GM23338 (cell line): Measurements from ENCODE around the gene STARD13. TPM values are rescaled to one million over a fixed set of nuclear protein-coding genes. Genes with fewer than 3 reads are reported as not detected.

Experiments
- ATAC-seq: fragments of 200-7000 bp; cut with Tn5 transposase; 3 replicates; pipeline ENCODE4 v1.9.1; 2020
- DNase-seq: peaks from one replicate; pipeline ENCODE4 v3.0.0-alpha.2; 2015; ENCODE audit warnings: low spot score
- H2AFZ ChIP-seq: fragments of 200-600 bp; sonication (generic); 2 replicates; pipeline ENCODE4 v1.8.0; 2016; ENCODE audit warnings: antibody characterized with exemption, mild to moderate bottlenecking, moderate library complexity
- H3F3A ChIP-seq: fragments of 200-600 bp; sonication (generic); replicated peaks from 2 replicates; pipeline ENCODE4 v1.8.0; 2017; ENCODE audit warnings: antibody characterized with exemption, mixed run types, low read depth
- H3K27ac ChIP-seq: fragments of 200-600 bp; sonication (generic); 2 replicates; pipeline ENCODE4 v1.6.1; 2016; ENCODE audit warnings: low read depth
- H3K27me3 ChIP-seq: fragments of 200-600 bp; sonication (generic); 2 replicates; pipeline ENCODE4 v1.8.0; 2016; ENCODE audit warnings: mild to moderate bottlenecking, mixed run types, moderate library complexity; ENCODE audit not compliant: insufficient read depth
- H3K36me3 ChIP-seq: fragments of 200-600 bp; sonication (generic); 2 replicates; pipeline ENCODE4 v1.8.0; 2016; ENCODE audit warnings: mild to moderate bottlenecking; ENCODE audit not compliant: insufficient read depth
- H3K4me1 ChIP-seq: fragments of 200-600 bp; sonication (generic); 2 replicates; pipeline ENCODE4 v1.8.0; 2016; ENCODE audit warnings: mild to moderate bottlenecking, moderate library complexity; ENCODE audit not compliant: insufficient read depth
- H3K4me2 ChIP-seq: fragments of 200-600 bp; sonication (generic); 2 replicates; pipeline ENCODE4 v1.7.1; 2017; ENCODE audit warnings: mixed run types
- H3K4me3 ChIP-seq: fragments of 200-600 bp; sonication (generic); 2 replicates; pipeline ENCODE4 v1.6.1; 2016; ENCODE audit warnings: mixed run types
- H3K79me2 ChIP-seq: fragments of 200-600 bp; sonication (generic); replicated peaks from 2 replicates; pipeline ENCODE4 v1.8.0; 2017; ENCODE audit warnings: mild to moderate bottlenecking; ENCODE audit not compliant: insufficient read depth
- H3K9me2 ChIP-seq: fragments of 200-600 bp; sonication (generic); 2 replicates; pipeline ENCODE4 v1.8.0; 2017; ENCODE audit not compliant: insufficient read depth
- H4K20me1 ChIP-seq: fragments of 200-600 bp; sonication (generic); replicated peaks from 2 replicates; pipeline ENCODE4 v1.8.0; 2017; ENCODE audit warnings: mild to moderate bottlenecking; ENCODE audit not compliant: insufficient read depth
- H3K27ac Mint-ChIP-seq: 2 replicates; pipeline ENCODE4 v1.8.0; 2020; ENCODE audit warnings: inconsistent platforms, mild to moderate bottlenecking, moderate library complexity, mixed read lengths
- H3K27me3 Mint-ChIP-seq: 3 replicates; pipeline ENCODE4 v1.8.0; 2022; ENCODE audit warnings: low read depth, mild to moderate bottlenecking, moderate library complexity, mixed read lengths, inconsistent platforms; ENCODE audit not compliant: insufficient read depth, poor library complexity
- H3K36me3 Mint-ChIP-seq: 3 replicates; pipeline ENCODE4 v1.8.0; 2021; ENCODE audit warnings: low read depth, mild to moderate bottlenecking, inconsistent platforms, moderate library complexity, mixed read lengths
- H3K4me1 Mint-ChIP-seq: 3 replicates; pipeline ENCODE4 v1.8.0; 2020; ENCODE audit warnings: mild to moderate bottlenecking, inconsistent platforms, mixed read lengths
- H3K4me3 Mint-ChIP-seq: 3 replicates; pipeline ENCODE4 v1.8.0; 2021; ENCODE audit warnings: moderate library complexity, mild to moderate bottlenecking, inconsistent platforms, mixed read lengths
- H3K9me3 Mint-ChIP-seq: 3 replicates; pipeline ENCODE4 v1.8.0; 2020; ENCODE audit warnings: moderate library complexity, mild to moderate bottlenecking, inconsistent platforms, mixed read lengths
- CREB1 ChIP-seq: fragments of 250-450 bp; sonication (Bioruptor Pico); IDR thresholded peaks from 2 replicates; pipeline ENCODE4 v1.5.0; 2020; ENCODE audit warnings: low read depth, mild to moderate bottlenecking, moderate library complexity
- CTCF ChIP-seq, 2 experiments: fragments of 200-600 bp in 1 of 2; sonication (generic) in 1 of 2; conservative IDR thresholded peaks; 2 replicates each; pipeline versions ENCODE4 v1.5.1 to v1.6.1; 2016 to 2017; ENCODE audit warnings: antibody characterized with exemption in 2 of 2, low read depth in 2 of 2, mild to moderate bottlenecking in 2 of 2, moderate library complexity in 1 of 2
- ETS1 ChIP-seq: IDR thresholded peaks from 2 replicates; pipeline ENCODE4 v1.6.1; 2016; ENCODE audit warnings: antibody characterized with exemption
- EZH2 ChIP-seq: fragments of 200-600 bp; sonication (generic); IDR thresholded peaks from one replicate; pipeline ENCODE4 v1.8.0; 2017; ENCODE audit warnings: antibody characterized with exemption, mild to moderate bottlenecking, low read depth; ENCODE audit not compliant: unreplicated experiment
- EZH2phosphoT487 ChIP-seq: fragments of 200-600 bp; sonication (generic); IDR thresholded peaks from one replicate; pipeline ENCODE4 v1.8.1; 2018; ENCODE audit warnings: antibody characterized with exemption; ENCODE audit not compliant: unreplicated experiment
- JUNB ChIP-seq: IDR thresholded peaks from one replicate; pipeline ENCODE4 v1.6.1; 2016; ENCODE audit warnings: antibody characterized with exemption; ENCODE audit not compliant: unreplicated experiment
- NANOG ChIP-seq: IDR thresholded peaks from 2 replicates; pipeline ENCODE4 v1.6.1; 2016; ENCODE audit warnings: antibody characterized with exemption, borderline replicate concordance
- POLR2AphosphoS5 ChIP-seq: IDR thresholded peaks from 2 replicates; pipeline ENCODE4 v1.6.1; 2016; ENCODE audit warnings: antibody characterized with exemption, low read depth
- REST ChIP-seq: IDR thresholded peaks from one replicate; pipeline ENCODE4 v1.6.1; 2018; ENCODE audit warnings: antibody characterized with exemption; ENCODE audit not compliant: unreplicated experiment
- STAT1 ChIP-seq: IDR thresholded peaks from one replicate; pipeline ENCODE4 v1.6.1; 2016; ENCODE audit warnings: antibody characterized with exemption; ENCODE audit not compliant: unreplicated experiment
- ZNF114 ChIP-seq: fragments of 250-450 bp; sonication (Bioruptor Pico); IDR thresholded peaks from 2 replicates; pipeline ENCODE4 v1.5.0; 2020; ENCODE audit warnings: mild to moderate bottlenecking, moderate library complexity
- ZNF331 ChIP-seq: fragments of 250-450 bp; sonication (Bioruptor Pico); IDR thresholded peaks from 2 replicates; pipeline ENCODE4 v1.5.0; 2020; ENCODE audit warnings: low read depth, mild to moderate bottlenecking, moderate library complexity
- ZNF462 ChIP-seq: fragments of 250-450 bp; sonication (Bioruptor Pico); IDR thresholded peaks from 2 replicates; pipeline ENCODE4 v1.5.0; 2020; ENCODE audit warnings: mild to moderate bottlenecking, moderate library complexity
- polyA plus RNA-seq: library from polyadenylated mRNA; unstranded; fragments of >200 nt; fragmentation: Nextera tagmentation; extraction: Ambion mirVana; gene quantifications from 2 replicates; pipeline ENCODE4 v1.2.1, GENCODE V29; 2016
- total RNA-seq: library from RNA; depleted of rRNA; stranded (reverse); fragments of >200 nt; shearing (Covaris generic); gene quantifications from 2 replicates; pipeline ENCODE4 v1.2.3, GENCODE V29; 2014

STARD13 gene
- total and polyA plus RNA-seq, 2 experiments from 2014 or later = 3.2 to 5.2 TPM

GRCh38 chr13:33081666-33082065, 203.9 kb downstream of the STARD13 start:
- no peaks in the 10 kb centered on the region for H3K36me3 ChIP-seq
- no peaks in the 10 kb centered on the region for H3K4me1 ChIP-seq
- H3K27me3 ChIP-seq = no peaks in the 10 kb centered on the region
- no peak overlapping the region; the same call in 1 of the 2 replicates for H2AFZ ChIP-seq
- H3K4me3 ChIP-seq = no peak overlapping the region
- H3K4me3 Mint-ChIP-seq = no peak overlapping the region
- peaks cover 5% of the 10 kb centered on the region for H3K27me3 Mint-ChIP-seq
- no peak overlapping the region for H3K27ac Mint-ChIP-seq
- DNase-seq (no peak), ATAC-seq (no peak)
- no peaks in the 10 kb centered on the region for H3K79me2 ChIP-seq
- TF ChIP-seq REST (no peak), NANOG (no peak), JUNB (no peak), ETS1 (no peak), POLR2AphosphoS5 (no peak), ZNF462 (CRISPR knock-in tag) (no peak), CTCF (conservative IDR thresholded peaks at IDR 0.05; ENCODE audit: low read depth in 2 of 2) (no peak), STAT1 (no peak), CREB1 (CRISPR knock-in tag) (no peak), EZH2 (no peak), ZNF331 (CRISPR knock-in tag) (no peak), ZNF114 (CRISPR knock-in tag) (no peak), EZH2phosphoT487 (no peak)
- H3K9me3 Mint-ChIP-seq = no peaks in the 10 kb centered on the region
- H3K36me3 Mint-ChIP-seq = no peaks in the 10 kb centered on the region
- H3K4me2 ChIP-seq = no peak overlapping the region
- no peaks in the 10 kb centered on the region for H3F3A ChIP-seq
- H4K20me1 ChIP-seq = no peaks in the 10 kb centered on the region
- 0 out of 2 replicates have a peak, but pooled peaks cover 5% of the 10 kb centered on the region for H3K9me2 ChIP-seq
- H3K4me1 Mint-ChIP-seq = no peaks in the 10 kb centered on the region
- no peak overlapping the region for H3K27ac ChIP-seq
